Type B pancreatic cell (in vitro differentiated cells): Measurements from ENCODE around the gene CHMP3. TPM values are rescaled to one million over a fixed set of nuclear protein-coding genes. Genes with fewer than 3 reads are reported as not detected.
"Not testable (repeated sequence)": the region's sequence is repeated elsewhere in the genome, so short reads cannot be mapped to it uniquely, and the experiment has no call there.

ENCODE experiments used
- DNase-seq: peaks from one replicate; pipeline ENCODE4 v3.0.0; 2021; ENCODE audit warnings: mixed read lengths; ENCODE audit not compliant: unreplicated experiment; ENCODE audit errors: extremely low spot score
- H3K27ac Mint-ChIP-seq: 2 replicates; pipeline ENCODE4 v1.8.0; 2021; ENCODE audit warnings: mild to moderate bottlenecking, mixed read lengths
- H3K27me3 Mint-ChIP-seq: 2 replicates; pipeline ENCODE4 v1.8.0; 2021; ENCODE audit warnings: mixed read lengths
- H3K36me3 Mint-ChIP-seq: 2 replicates; pipeline ENCODE4 v1.8.0; 2021; ENCODE audit warnings: mixed read lengths
- H3K4me1 Mint-ChIP-seq: one replicate; pipeline ENCODE4 v1.8.0; 2021; ENCODE audit warnings: mixed read lengths; ENCODE audit not compliant: unreplicated experiment
- H3K4me3 Mint-ChIP-seq: 2 replicates; pipeline ENCODE4 v1.8.0; 2021; ENCODE audit warnings: mild to moderate bottlenecking, mixed read lengths
- H3K9me3 Mint-ChIP-seq: 2 replicates; pipeline ENCODE4 v1.8.0; 2021; ENCODE audit warnings: mixed read lengths
- CTCF ChIP-seq: fragments of 200-600 bp; sonication (generic); conservative IDR thresholded peaks from 2 replicates; pipeline ENCODE4 v1.5.0; 2021; ENCODE audit warnings: antibody characterized with exemption, mild to moderate bottlenecking
- total RNA-seq: library from RNA; stranded (reverse); gene quantifications from 2 replicates; pipeline ENCODE4 v1.2.1, GENCODE V29; 2021; ENCODE audit warnings: low replicate concordance

CHMP3 gene
- total RNA-seq, 1 donor from 2014 or later, result 76.4 TPM

- peak overlapping the region; percentile 93 for H3K4me3 Mint-ChIP-seq
- H3K4me1 Mint-ChIP-seq, result peaks cover 20% of the 10 kb centered on the region
- peaks cover 12% of the 10 kb centered on the region for H3K9me3 Mint-ChIP-seq
- peaks cover 15% of the 10 kb centered on the region for H3K27me3 Mint-ChIP-seq
- H3K27ac Mint-ChIP-seq, result peak overlapping the region; percentile 99
- H3K36me3 Mint-ChIP-seq, result peaks cover 24% of the 10 kb centered on the region
- no peak for DNase-seq
- TF ChIP-seq CTCF, result no peak
These were observed 740 bp downstream of the CHMP3 start for GRCh38 chr2:86562485-86562921.

GRCh38 chr2:86557836-86558235 is 5.4 kb downstream of the CHMP3 start:
- Mint-ChIP-seq H3K4me1 (peaks cover 13% of the 10 kb centered on the region), H3K9me3 (no peaks in the 10 kb centered on the region), H3K36me3 (peaks cover 22% of the 10 kb centered on the region), H3K27ac (no peak overlapping the region), H3K27me3 (no peaks in the 10 kb centered on the region), H3K4me3 (no peak overlapping the region)
- DNase-seq, result no peak
- no peak for TF ChIP-seq CTCF

GRCh38 chr2:86556508-86556907 is 6.7 kb downstream of the CHMP3 start:
- peaks cover 31% of the 10 kb centered on the region for H3K36me3 Mint-ChIP-seq
- peaks cover 4% of the 10 kb centered on the region for H3K4me1 Mint-ChIP-seq
- no peak overlapping the region for H3K27ac Mint-ChIP-seq
- no peak for DNase-seq
- no peak overlapping the region for H3K4me3 Mint-ChIP-seq
- TF ChIP-seq CTCF, result no peak
- H3K27me3 Mint-ChIP-seq, result no peaks in the 10 kb centered on the region
- peaks cover 8% of the 10 kb centered on the region for H3K9me3 Mint-ChIP-seq

- no peak overlapping the region for H3K27ac Mint-ChIP-seq
- DNase-seq, result no peak
- peaks cover 24% of the 10 kb centered on the region for H3K36me3 Mint-ChIP-seq
- H3K4me1 Mint-ChIP-seq, result no peaks in the 10 kb centered on the region
- no peak for TF ChIP-seq CTCF
- H3K9me3 Mint-ChIP-seq, result peaks cover 10% of the 10 kb centered on the region
- no peaks in the 10 kb centered on the region for H3K27me3 Mint-ChIP-seq
- H3K4me3 Mint-ChIP-seq, result no peak overlapping the region
These were observed 10.4 kb downstream of the CHMP3 start for GRCh38 chr2:86552889-86553288.

- Mint-ChIP-seq H3K36me3 (peaks cover 39% of the 10 kb centered on the region), H3K9me3 (peaks cover 16% of the 10 kb centered on the region)
- H3K27me3 Mint-ChIP-seq, DNase-seq, H3K27ac Mint-ChIP-seq, H3K4me1 Mint-ChIP-seq, H3K4me3 Mint-ChIP-seq: not testable (repeated sequence)
These were observed 13.1 kb downstream of the CHMP3 start for GRCh38 chr2:86549963-86550725.

- H3K27me3 Mint-ChIP-seq, DNase-seq, H3K27ac Mint-ChIP-seq, H3K4me1 Mint-ChIP-seq, H3K4me3 Mint-ChIP-seq: not testable (repeated sequence)
- H3K36me3 Mint-ChIP-seq, result peaks cover 41% of the 10 kb centered on the region
- H3K9me3 Mint-ChIP-seq, result peaks cover 16% of the 10 kb centered on the region
These were observed 13.8 kb downstream of the CHMP3 start for GRCh38 chr2:86549440-86549839.

GRCh38 chr2:86548913-86549396 is 14.3 kb downstream of the CHMP3 start:
- Mint-ChIP-seq H3K9me3 (peaks cover 16% of the 10 kb centered on the region), H3K36me3 (peaks cover 46% of the 10 kb centered on the region)
- not testable (repeated sequence) for H3K4me1 Mint-ChIP-seq, H3K4me3 Mint-ChIP-seq, H3K27ac Mint-ChIP-seq, H3K27me3 Mint-ChIP-seq, DNase-seq

- not testable (repeated sequence) for H3K4me3 Mint-ChIP-seq, DNase-seq, H3K27ac Mint-ChIP-seq, H3K27me3 Mint-ChIP-seq, H3K4me1 Mint-ChIP-seq
- H3K36me3 Mint-ChIP-seq, result peaks cover 50% of the 10 kb centered on the region
- H3K9me3 Mint-ChIP-seq, result peaks cover 16% of the 10 kb centered on the region
These were observed 14.9 kb downstream of the CHMP3 start for GRCh38 chr2:86548165-86548912.

- DNase-seq, H3K9me3 Mint-ChIP-seq, H3K27ac Mint-ChIP-seq, H3K27me3 Mint-ChIP-seq, H3K4me1 Mint-ChIP-seq, H3K4me3 Mint-ChIP-seq: not testable (repeated sequence)
- peaks cover 41% of the 10 kb centered on the region for H3K36me3 Mint-ChIP-seq
These were observed 17.8 kb downstream of the CHMP3 start for GRCh38 chr2:86545296-86545924.
